ENCODE measurements around the gene SS18. TPM values are rescaled to one million over a fixed set of nuclear protein-coding genes. Genes with fewer than 3 reads are reported as not detected.

SS18 gene, protein sequence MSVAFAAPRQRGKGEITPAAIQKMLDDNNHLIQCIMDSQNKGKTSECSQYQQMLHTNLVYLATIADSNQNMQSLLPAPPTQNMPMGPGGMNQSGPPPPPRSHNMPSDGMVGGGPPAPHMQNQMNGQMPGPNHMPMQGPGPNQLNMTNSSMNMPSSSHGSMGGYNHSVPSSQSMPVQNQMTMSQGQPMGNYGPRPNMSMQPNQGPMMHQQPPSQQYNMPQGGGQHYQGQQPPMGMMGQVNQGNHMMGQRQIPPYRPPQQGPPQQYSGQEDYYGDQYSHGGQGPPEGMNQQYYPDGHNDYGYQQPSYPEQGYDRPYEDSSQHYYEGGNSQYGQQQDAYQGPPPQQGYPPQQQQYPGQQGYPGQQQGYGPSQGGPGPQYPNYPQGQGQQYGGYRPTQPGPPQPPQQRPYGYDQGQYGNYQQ
- total RNA-seq: 72.8 and 87.3 TPM in 2 replicates

DNA sequence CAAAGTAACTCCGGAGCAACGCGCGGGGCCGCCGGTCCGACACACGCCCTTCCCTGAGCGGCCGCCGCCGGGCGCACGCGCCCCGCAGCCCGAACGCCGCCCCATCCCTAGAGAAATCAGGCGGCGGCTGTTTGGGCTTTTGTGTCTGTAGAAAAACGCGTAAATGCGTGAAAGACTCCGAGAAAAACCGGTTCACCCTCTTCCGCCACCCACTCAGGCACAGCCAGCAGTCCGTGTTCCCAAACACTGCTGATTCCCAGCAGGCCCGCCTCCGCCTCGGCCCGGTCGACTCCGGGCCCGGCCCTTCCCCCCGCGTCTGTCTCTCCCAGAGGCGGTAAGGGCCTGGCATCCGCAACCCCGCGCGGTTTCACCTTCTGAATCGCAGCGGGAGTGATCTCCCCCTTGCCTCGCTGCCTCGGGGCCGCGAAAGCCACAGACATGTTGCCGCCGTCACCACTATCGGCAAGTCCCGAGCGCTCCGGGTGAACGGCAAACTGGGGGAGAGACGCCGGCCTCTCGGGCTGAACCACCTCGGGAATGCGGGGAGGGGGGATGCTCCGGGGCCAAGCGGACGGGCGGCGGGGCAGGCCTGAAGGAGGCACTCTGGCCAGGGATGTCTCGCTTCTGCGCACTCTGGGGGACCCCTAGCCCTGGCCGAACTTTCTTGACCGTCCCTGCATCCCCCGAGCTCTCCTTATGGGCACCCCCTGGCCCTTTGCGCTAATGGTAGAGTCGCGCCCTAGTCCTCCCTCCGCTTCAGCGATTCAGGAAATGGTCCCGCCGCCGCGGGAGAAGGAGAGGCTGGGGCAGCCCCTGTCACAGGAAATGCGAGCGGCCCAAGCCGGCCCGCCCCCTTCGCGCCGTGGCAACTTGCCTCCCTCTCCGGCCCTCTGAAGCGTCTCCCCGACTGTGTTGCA lies at the start of gene SS18:
TSS of gene SS18 (minus strand) at position 484 of the 917 bp plus-strand sequence. CDS start at position 440, 44 bp downstream.

GRCh38 chr18:26133652-26134051 lies 43.2 kb upstream of the SS18 start, which contains the start of gene PSMA8:
Gene PSMA8 (plus strand): TSS chr18:26133869. CDS start chr18:26133966, 97 bp downstream.

Other genes starting within 250 kb of the SS18 start
- not detected in 2 replicates for gene PSMA8, start 43.3 kb upstream of the SS18 start, total RNA-seq
- gene TAF4B, start 135.8 kb upstream of the SS18 start, total RNA-seq: 1.7 and 1.9 TPM in 2 replicates

Data from smooth muscle cell of bladder (primary cell).